NOMO-1 treated with dmso at 0.1 percent for 144 hours (cell line): ENCODE measurements around the gene ACY1.
"Not testable (repeated sequence)": the region's sequence is repeated elsewhere in the genome, so short reads cannot be mapped to it uniquely, and the experiment has no call there.

ENCODE experiments used
- DNase-seq: peaks from one replicate; lab custom pipeline; 2025; ENCODE audit not compliant: unreplicated experiment; lab: John Stamatoyannopoulos, UW

Gene ACY1

GRCh38 chr3:52023860-52024764 lies 40.8 kb downstream of the ACY1 start:
- DNase-seq = no peak

DNA sequence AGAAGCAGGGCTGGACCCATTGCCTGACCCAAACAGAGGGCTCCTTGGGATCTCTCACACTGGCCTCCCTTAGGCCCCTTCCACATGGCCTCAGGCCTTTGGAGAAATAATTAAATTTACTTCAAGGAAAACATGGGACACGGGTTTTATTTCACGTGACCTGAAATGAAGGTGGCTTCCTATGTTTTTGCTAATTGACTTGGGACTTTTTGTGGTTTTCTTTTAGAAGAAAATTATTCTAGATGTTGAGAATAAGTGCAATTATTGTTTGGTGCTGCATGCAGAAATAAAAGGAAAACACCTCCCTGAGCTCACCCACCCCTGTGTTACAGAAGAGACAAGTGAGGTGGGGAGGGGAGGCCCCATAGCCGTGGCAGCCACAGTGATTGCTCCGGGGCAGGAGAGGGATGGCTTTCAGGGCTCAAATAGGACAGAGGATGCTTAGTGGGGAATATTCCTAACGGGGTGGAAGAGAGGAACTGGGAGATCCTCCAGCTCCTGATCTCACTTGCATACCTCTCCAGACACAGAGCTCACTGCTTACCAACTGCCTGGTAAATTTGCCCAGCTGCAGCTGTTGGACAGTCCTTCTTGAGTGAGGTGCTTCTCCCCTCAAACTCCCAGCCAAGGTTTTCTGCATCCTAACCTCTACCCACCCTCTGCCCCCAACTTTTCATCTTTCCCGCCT lies 41.6 kb downstream of the ACY1 start:
- DNase-seq = no peak

GRCh38 chr3:52025453-52025852 lies 42.1 kb downstream of the ACY1 start:
- no peak for DNase-seq

DNA sequence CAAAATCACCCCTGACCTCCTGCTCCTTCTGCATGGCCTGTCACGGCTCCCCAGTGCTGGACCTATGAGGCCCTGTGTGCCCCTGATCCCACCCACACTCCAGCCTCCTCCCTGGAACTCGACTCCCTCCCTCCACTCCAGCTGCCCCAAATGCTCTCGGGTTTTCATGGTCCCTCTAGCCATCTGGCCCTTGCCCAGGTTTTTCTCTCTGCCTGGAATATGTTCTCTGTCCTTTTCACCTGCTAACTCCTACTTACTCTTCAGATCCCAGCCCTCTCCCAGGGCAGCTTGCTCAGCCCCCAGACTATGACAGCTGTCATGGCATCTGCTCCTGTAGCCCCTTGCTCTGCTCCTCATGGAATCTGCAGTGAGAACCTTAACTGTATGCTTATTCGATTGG lies 42.7 kb downstream of the ACY1 start:
- DNase-seq = no peak

- no peak for DNase-seq
Observed at GRCh38 chr3:52028572-52028971, 45.2 kb downstream of the ACY1 start.

DNA sequence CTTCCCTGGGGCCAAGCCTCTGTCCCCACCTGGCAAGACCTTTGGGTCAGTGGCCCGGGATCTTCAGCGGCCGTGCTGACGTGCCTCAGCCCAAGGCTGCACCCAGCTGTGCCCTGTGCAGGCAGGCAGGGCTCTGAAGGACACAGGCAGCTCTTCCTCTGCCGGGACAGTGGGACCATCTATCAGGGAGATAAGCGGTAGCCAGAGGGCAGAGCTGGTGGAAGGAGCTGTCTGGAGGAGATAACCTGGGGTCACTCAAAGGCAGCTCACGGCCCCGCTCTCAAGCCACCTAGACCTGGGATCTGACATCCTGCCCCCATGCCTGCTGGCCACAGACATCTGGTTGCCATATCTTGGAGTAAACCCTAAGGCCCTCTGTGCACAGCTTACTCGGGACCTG lies 45.7 kb downstream of the ACY1 start:
- no peak for DNase-seq

GRCh38 chr3:52029535-52029934 lies 46.2 kb downstream of the ACY1 start:
- no peak for DNase-seq

DNA sequence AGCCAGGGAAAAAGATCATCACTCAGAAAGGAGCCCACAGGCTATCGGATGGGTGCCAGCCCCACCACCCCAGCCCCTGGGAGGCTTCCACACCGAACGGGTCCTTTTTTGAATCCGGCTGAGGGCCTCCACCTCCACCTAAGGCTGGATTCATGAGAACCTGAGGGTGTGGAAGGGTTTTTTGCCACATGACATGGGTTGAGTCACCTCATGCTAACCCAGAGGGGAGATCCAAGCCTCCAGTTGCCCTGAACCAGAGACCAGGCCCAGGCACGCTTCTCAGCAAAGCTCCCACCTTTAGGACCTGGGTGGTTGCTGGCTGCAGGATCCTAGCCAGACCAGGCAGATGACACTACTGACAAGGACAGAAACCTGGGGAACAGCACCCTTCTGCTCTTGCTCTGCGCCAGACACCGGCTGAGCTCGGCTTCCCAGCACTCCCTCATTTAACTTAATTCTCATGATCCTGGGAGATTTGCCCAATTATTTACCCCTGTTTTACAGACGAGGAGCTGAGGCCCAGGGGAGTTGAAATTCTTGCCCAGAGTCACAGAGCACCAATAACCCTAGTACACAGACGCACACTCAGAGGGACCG lies 47.5 kb downstream of the ACY1 start:
- no peak for DNase-seq

GRCh38 chr3:52031896-52032295 lies 48.6 kb downstream of the ACY1 start:
- DNase-seq = no peak

GRCh38 chr3:52032702-52033408 lies 49.5 kb downstream of the ACY1 start:
- no peak for DNase-seq

- not testable (repeated sequence) for DNase-seq
Observed at GRCh38 chr3:52033748-52034147, 50.4 kb downstream of the ACY1 start.

GRCh38 chr3:52034212-52034611 lies 50.9 kb downstream of the ACY1 start:
- no peak for DNase-seq

- DNase-seq = no peak
Observed at GRCh38 chr3:52034651-52035050, 51.3 kb downstream of the ACY1 start.

DNA sequence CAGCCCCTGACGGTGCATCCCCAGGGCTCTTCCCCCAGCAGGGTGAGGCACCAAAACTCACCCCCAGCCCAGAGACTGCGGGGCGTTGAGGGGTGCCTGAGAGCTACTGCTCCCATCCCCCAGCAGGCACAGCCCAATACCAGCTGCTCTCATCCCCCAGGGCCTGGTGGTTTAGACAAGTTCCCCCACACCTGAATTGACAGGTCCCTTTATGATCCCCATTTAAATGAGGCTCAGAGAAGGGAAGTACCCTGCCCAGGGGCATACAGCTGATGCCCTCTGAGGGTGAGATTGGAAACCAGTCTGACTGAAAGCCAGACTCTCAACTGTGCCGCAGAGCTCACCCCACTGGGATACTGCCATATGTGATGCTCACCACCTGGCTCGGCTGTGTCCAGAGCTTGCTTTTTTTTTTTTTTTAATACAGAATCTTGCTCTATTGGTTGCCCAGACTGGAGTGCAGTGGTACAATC lies 52.9 kb downstream of the ACY1 start:
- no peak for DNase-seq

- DNase-seq = no peak
Observed at GRCh38 chr3:52036829-52037228, 53.5 kb downstream of the ACY1 start.

- DNase-seq = no peak
Observed at GRCh38 chr3:52037291-52037690, 54.0 kb downstream of the ACY1 start.

GRCh38 chr3:52038227-52038626 lies 54.9 kb downstream of the ACY1 start:
- no peak for DNase-seq
